ENCODE measurements around the gene LIX1L.

The LIX1L gene

DNA sequence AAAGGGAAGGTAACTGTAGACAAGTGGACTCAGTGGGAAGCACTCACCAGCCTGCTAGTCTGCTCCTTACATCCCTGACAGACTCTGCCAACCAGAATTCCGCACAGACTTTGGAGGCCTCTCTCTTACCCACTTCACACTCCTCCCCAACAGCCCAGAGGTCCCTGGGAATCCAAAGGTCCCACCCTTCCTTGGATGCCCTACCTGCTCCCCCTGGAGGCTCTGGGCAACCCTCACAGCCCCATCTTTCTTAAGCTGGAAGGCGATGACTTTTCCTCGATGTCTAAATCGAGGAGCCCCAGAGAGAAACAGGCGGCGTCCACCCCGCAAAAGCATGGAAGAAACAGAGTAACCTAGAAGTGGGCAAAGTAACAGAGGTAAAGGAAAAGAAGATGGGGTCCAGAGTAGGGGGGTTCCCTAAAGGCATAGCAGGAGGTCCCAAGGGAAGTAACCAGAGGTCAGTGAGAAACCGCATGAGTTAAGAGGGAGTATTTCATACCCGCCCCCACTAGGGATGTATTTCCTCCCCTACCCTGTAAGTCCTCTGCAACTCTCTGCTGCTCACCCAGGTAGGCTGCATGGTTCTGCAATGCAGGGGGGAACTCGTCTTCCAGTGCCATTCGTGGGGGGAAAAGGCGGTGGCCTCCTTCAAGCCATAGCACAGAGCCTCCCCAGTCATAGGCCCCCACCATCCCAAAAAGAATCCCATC lies 56.4 kb downstream of the LIX1L start:
- Histone ChIP-seq H3K4me2 (ENCODE audit: low read length) (no peak overlapping the region), H3K9ac (no peak overlapping the region), H3K27ac (no peak overlapping the region), H2AFZ (no peak overlapping the region), H3K4me3 (ENCODE audit: low read depth, low read length) (no peak overlapping the region), H3K79me2 (no peaks in the 10 kb centered on the region), H3K4me1 (no peaks in the 10 kb centered on the region), H3K36me3 (ENCODE audit: control insufficient read depth, insufficient read depth, low read length) (no peaks in the 10 kb centered on the region), H3K9me3 (ENCODE audit: control insufficient read depth, low read length) (no peaks in the 10 kb centered on the region), H3K27me3 (ENCODE audit: control insufficient read depth, insufficient read depth, low read length) (no peaks in the 10 kb centered on the region)
- TF ChIP-seq, protein P1, sequence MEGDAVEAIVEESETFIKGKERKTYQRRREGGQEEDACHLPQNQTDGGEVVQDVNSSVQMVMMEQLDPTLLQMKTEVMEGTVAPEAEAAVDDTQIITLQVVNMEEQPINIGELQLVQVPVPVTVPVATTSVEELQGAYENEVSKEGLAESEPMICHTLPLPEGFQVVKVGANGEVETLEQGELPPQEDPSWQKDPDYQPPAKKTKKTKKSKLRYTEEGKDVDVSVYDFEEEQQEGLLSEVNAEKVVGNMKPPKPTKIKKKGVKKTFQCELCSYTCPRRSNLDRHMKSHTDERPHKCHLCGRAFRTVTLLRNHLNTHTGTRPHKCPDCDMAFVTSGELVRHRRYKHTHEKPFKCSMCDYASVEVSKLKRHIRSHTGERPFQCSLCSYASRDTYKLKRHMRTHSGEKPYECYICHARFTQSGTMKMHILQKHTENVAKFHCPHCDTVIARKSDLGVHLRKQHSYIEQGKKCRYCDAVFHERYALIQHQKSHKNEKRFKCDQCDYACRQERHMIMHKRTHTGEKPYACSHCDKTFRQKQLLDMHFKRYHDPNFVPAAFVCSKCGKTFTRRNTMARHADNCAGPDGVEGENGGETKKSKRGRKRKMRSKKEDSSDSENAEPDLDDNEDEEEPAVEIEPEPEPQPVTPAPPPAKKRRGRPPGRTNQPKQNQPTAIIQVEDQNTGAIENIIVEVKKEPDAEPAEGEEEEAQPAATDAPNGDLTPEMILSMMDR (IDR thresholded peaks at IDR 0.05), result no peak

DNA sequence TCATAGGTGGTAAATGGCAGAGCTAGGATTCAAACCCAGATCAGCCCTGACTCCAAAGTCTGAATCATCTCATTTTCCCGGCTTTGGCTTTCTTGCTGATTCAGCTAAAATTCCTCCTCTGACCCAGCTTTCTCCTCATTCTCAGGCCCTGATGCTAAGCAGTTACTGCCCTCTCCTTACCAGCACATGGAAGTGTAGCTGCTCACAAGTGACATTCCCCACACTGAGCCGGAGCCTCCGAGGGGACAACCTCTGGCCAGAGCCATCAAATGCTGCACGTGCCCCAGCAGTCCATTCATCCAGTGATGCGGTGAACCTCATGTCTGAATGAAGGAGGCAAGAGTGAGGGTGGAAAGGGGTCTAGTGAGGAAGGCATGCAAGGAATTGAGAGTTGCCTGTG lies 59.1 kb downstream of the LIX1L start:
- no peak overlapping the region for H3K9ac ChIP-seq
- H3K4me1 ChIP-seq, result no peaks in the 10 kb centered on the region
- TF ChIP-seq, protein P1 (IDR thresholded peaks at IDR 0.05), result no peak
- H3K4me3 ChIP-seq (ENCODE audit: low read depth, low read length), result no peak overlapping the region
- no peaks in the 10 kb centered on the region for H3K27me3 ChIP-seq (ENCODE audit: control insufficient read depth, insufficient read depth, low read length)
- no peaks in the 10 kb centered on the region for H3K36me3 ChIP-seq (ENCODE audit: control insufficient read depth, insufficient read depth, low read length)
- no peak overlapping the region for H3K4me2 ChIP-seq (ENCODE audit: low read length)
- H3K27ac ChIP-seq, result no peak overlapping the region
- no peaks in the 10 kb centered on the region for H3K9me3 ChIP-seq (ENCODE audit: control insufficient read depth, low read length)
- no peaks in the 10 kb centered on the region for H3K79me2 ChIP-seq
- no peak overlapping the region for H2AFZ ChIP-seq

DNA sequence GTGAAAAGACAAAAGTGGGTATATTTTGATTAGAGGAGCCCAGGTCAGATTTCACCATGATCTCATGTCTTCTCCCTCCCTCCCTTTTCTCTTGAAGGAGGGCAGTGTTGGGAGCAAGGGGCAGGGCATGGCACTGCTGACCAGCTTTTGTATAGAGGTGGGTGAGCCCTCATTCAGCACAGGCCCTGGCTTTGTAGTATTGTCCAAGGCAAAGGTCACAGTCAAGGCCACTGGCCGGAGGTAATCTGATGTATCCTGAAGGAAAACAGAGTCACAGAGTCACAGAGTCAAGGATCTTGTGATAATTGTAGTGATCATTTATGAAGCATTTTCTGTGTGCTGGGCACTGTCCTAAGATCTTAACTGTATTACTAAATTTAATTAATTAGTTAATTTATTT lies 59.8 kb downstream of the LIX1L start:
- no peak overlapping the region for H3K9ac ChIP-seq
- H3K27ac ChIP-seq, result no peak overlapping the region

DNA sequence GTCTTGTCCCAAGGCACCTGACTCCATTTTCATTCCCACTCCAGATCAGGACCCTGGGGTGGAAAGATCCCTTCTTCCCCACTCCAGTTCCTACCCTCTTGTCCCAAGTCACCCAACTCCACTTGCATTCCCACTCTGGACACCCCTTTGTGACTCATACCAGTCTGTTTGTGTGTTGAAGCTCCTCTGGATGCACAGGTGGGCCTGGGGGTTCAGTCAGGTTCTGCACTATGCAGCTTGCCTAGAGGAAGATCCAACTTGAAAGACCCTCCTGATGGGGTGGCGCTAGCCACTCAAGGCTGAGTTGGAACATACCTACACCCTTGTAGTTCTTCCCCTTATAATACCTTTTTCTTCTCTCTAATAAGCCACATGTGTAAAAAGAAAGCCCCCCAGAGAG lies 62.3 kb downstream of the LIX1L start:
- no peaks in the 10 kb centered on the region for H3K36me3 ChIP-seq (ENCODE audit: control insufficient read depth, insufficient read depth, low read length)
- TF ChIP-seq, protein P1 (IDR thresholded peaks at IDR 0.05), result no peak
- H3K4me1 ChIP-seq, result peaks cover 5% of the 10 kb centered on the region

More for the DNA sequence above, 59.8 kb downstream of the LIX1L start:
- Histone ChIP-seq H3K4me1 (no peaks in the 10 kb centered on the region), H3K9me3 (ENCODE audit: control insufficient read depth, low read length) (no peaks in the 10 kb centered on the region), H3K4me2 (ENCODE audit: low read length) (no peak overlapping the region), H2AFZ (no peak overlapping the region), H3K4me3 (ENCODE audit: low read depth, low read length) (no peak overlapping the region), H3K79me2 (no peaks in the 10 kb centered on the region), H3K27me3 (ENCODE audit: control insufficient read depth, insufficient read depth, low read length) (no peaks in the 10 kb centered on the region), H3K36me3 (ENCODE audit: control insufficient read depth, insufficient read depth, low read length) (no peaks in the 10 kb centered on the region)
- TF ChIP-seq, protein P1 (IDR thresholded peaks at IDR 0.05), result no peak

More for the DNA sequence above, 62.3 kb downstream of the LIX1L start:
- H3K4me3 ChIP-seq (ENCODE audit: low read depth, low read length), result no peak overlapping the region
- H3K79me2 ChIP-seq, result no peaks in the 10 kb centered on the region
- H3K9ac ChIP-seq, result no peak overlapping the region
- H3K4me2 ChIP-seq (ENCODE audit: low read length), result no peak overlapping the region
- H3K27ac ChIP-seq, result no peak overlapping the region
- H3K9me3 ChIP-seq (ENCODE audit: control insufficient read depth, low read length), result no peaks in the 10 kb centered on the region
- H3K27me3 ChIP-seq (ENCODE audit: control insufficient read depth, insufficient read depth, low read length), result no peaks in the 10 kb centered on the region
- H2AFZ ChIP-seq, result no peak overlapping the region
